ENCODE results near the gene SEPTIN6. TPM values are rescaled to one million over a fixed set of nuclear protein-coding genes. Genes with fewer than 3 reads are reported as not detected.
A peak's percentile ranks its signal among the peaks of the same experiment; 100 is the strongest.

Gene SEPTIN6
- polyA plus RNA-seq, 1 of the 3 experiments (the other 2 are of a cell fraction), result 33.1 TPM

DNA sequence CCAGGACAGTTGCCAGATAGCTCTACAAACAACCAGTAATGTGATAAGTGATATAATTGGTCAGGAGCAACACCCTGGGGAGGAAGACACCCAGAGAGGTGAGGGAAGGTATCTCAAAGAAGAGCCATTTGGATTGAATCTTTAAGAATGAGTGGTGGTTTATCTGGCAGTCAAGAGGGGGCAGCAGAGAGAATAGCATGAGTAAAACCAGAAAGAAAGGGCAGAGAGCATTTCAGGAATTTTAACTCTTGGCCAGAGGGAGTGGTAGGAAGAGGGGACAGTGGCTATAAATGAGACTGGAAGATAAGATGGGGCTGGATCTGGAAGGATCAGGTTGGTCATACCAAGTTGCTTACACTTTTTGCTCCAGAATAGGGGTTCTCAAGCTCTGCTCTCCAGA is 5.9 kb upstream of the SEPTIN6 start:
- no peak overlapping the region for H2AFZ ChIP-seq (ENCODE audit: low read depth)
- no peak overlapping the region for H3K9ac ChIP-seq
- POLR2A ChIA-PET, result no interaction called here
- H3K36me3 ChIP-seq (replicated peaks in 1 of 2; ENCODE audit: control insufficient read depth in 1 of 2, insufficient read depth in 2 of 2, low read length in 1 of 2), result no peaks in the 10 kb centered on the region
- no peak overlapping the region for H3K27ac ChIP-seq (ENCODE audit: low read depth in 2 of 2, low read length in 1 of 2)
- CTCF ChIA-PET, result interaction anchor here (0.9 to 2.5 kb wide), 10 partner anchors 8 to 125 kb away, joined by 3 to 5 read pairs (median 4); no protein-coding TSS in a partner anchor
- H3K4me1 ChIP-seq (ENCODE audit: control insufficient read depth in 1 of 2, insufficient read depth in 2 of 2, low read depth in 1 of 2, low read length in 1 of 2), result peaks cover 0 to under 1% of the 10 kb centered on the region in 2 experiments; a peak in 1 of 4 replicates
- no peak overlapping the region for H3K4me2 ChIP-seq
- peaks cover 37% of the 10 kb centered on the region for H3K27me3 ChIP-seq (ENCODE audit: insufficient read depth)
- peak; percentile 63 for DNase-seq
- H4K20me1 ChIP-seq (ENCODE audit: insufficient read depth), result no peaks in the 10 kb centered on the region
- no peak for TF ChIP-seq TEAD4 (IDR thresholded peaks at IDR 0.05; ENCODE audit: borderline replicate concordance, insufficient read depth)
- TF ChIP-seq RAD21 (IDR thresholded peaks at IDR 0.05; ENCODE audit: low read length), result peak; percentile 54
- TF ChIP-seq, protein P1, sequence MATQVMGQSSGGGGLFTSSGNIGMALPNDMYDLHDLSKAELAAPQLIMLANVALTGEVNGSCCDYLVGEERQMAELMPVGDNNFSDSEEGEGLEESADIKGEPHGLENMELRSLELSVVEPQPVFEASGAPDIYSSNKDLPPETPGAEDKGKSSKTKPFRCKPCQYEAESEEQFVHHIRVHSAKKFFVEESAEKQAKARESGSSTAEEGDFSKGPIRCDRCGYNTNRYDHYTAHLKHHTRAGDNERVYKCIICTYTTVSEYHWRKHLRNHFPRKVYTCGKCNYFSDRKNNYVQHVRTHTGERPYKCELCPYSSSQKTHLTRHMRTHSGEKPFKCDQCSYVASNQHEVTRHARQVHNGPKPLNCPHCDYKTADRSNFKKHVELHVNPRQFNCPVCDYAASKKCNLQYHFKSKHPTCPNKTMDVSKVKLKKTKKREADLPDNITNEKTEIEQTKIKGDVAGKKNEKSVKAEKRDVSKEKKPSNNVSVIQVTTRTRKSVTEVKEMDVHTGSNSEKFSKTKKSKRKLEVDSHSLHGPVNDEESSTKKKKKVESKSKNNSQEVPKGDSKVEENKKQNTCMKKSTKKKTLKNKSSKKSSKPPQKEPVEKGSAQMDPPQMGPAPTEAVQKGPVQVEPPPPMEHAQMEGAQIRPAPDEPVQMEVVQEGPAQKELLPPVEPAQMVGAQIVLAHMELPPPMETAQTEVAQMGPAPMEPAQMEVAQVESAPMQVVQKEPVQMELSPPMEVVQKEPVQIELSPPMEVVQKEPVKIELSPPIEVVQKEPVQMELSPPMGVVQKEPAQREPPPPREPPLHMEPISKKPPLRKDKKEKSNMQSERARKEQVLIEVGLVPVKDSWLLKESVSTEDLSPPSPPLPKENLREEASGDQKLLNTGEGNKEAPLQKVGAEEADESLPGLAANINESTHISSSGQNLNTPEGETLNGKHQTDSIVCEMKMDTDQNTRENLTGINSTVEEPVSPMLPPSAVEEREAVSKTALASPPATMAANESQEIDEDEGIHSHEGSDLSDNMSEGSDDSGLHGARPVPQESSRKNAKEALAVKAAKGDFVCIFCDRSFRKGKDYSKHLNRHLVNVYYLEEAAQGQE (IDR thresholded peaks at IDR 0.05; ENCODE audit: low read depth, low read length), result no peak
- TF ChIP-seq, protein P2, sequence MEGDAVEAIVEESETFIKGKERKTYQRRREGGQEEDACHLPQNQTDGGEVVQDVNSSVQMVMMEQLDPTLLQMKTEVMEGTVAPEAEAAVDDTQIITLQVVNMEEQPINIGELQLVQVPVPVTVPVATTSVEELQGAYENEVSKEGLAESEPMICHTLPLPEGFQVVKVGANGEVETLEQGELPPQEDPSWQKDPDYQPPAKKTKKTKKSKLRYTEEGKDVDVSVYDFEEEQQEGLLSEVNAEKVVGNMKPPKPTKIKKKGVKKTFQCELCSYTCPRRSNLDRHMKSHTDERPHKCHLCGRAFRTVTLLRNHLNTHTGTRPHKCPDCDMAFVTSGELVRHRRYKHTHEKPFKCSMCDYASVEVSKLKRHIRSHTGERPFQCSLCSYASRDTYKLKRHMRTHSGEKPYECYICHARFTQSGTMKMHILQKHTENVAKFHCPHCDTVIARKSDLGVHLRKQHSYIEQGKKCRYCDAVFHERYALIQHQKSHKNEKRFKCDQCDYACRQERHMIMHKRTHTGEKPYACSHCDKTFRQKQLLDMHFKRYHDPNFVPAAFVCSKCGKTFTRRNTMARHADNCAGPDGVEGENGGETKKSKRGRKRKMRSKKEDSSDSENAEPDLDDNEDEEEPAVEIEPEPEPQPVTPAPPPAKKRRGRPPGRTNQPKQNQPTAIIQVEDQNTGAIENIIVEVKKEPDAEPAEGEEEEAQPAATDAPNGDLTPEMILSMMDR (IDR thresholded peaks at IDR 0.05), result peak; percentile 69
- peak; percentile 36; the same call in 1 of the 2 replicates for TF ChIP-seq SMC3 (IDR thresholded peaks at IDR 0.05; ENCODE audit: low read depth, low read length)
- no peaks in the 10 kb centered on the region for H3K9me2 ChIP-seq
- H3K79me2 ChIP-seq (ENCODE audit: insufficient read depth), result no peaks in the 10 kb centered on the region
- H3K9me3 ChIP-seq, result no peaks in the 10 kb centered on the region
- H3K4me3 ChIP-seq (ENCODE audit: low read depth in 2 of 2, low read length in 1 of 2), result no peak overlapping the region
- H3F3A ChIP-seq (replicated peaks; ENCODE audit: insufficient read depth), result no peaks in the 10 kb centered on the region

DNA sequence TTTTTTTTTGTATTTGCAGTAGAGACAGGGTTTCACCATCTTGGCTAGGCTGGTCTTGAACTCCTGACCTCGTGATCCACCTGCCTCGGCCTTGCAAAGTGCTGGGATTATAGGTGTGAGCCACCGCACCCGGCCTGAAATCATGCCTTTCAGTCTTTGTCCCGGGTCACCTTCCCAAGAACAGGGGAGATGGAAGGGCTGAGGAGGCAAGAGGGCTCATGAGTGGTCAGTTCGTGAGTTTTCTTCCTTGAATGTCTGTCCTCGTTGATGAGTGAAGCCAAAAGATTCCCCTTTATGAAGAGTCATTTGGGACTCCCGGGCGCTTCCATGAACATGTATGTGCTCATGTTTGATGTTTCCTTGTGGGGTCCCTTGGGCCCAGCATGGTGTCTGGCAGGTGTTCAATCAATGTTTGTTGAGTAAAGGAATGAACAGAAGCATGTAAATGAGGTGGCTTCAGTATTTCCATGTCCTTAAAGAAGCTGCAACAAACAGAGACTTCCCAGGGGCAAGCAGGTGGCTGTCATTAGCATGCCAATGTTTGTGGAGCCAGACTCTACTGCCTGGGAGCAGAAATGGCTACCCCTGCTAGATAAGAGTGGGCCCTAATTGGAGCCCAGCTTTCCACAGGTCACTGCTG is 3.4 kb upstream of the SEPTIN6 start:
- H3K4me3 ChIP-seq (ENCODE audit: low read depth in 2 of 2, low read length in 1 of 2), result no peak overlapping the region
- no peaks in the 10 kb centered on the region for H3K9me2 ChIP-seq
- H3K4me1 ChIP-seq (ENCODE audit: control insufficient read depth in 1 of 2, insufficient read depth in 2 of 2, low read depth in 1 of 2, low read length in 1 of 2), result peaks cover 0 to 4% of the 10 kb centered on the region in 2 experiments; a peak in 1 of 4 replicates
- ChIA-PET CTCF (no interaction called here), POLR2A (no interaction called here)
- no peak for DNase-seq
- H2AFZ ChIP-seq (ENCODE audit: low read depth), result no peak overlapping the region
- H3K4me2 ChIP-seq, result no peak overlapping the region
- no peaks in the 10 kb centered on the region for H3K9me3 ChIP-seq
- TF ChIP-seq CHD2 (IDR thresholded peaks at IDR 0.05; ENCODE audit: low read length, partially characterized antibody), result no peak
- no peak for TF ChIP-seq EZH2phosphoT487 (IDR thresholded peaks at IDR 0.05; ENCODE audit: borderline replicate concordance, low read depth)
- TF ChIP-seq, protein P3, sequence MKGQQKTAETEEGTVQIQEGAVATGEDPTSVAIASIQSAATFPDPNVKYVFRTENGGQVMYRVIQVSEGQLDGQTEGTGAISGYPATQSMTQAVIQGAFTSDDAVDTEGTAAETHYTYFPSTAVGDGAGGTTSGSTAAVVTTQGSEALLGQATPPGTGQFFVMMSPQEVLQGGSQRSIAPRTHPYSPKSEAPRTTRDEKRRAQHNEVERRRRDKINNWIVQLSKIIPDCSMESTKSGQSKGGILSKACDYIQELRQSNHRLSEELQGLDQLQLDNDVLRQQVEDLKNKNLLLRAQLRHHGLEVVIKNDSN (IDR thresholded peaks at IDR 0.05; ENCODE audit: borderline replicate concordance, low read depth), result no peak
- no peak for TF ChIP-seq ELF1 (IDR thresholded peaks at IDR 0.05)
- H3K9ac ChIP-seq, result no peak overlapping the region
- H3K79me2 ChIP-seq (ENCODE audit: insufficient read depth), result peaks cover 6% of the 10 kb centered on the region; the same call in 1 of the 2 replicates
- H3F3A ChIP-seq (replicated peaks; ENCODE audit: insufficient read depth), result no peaks in the 10 kb centered on the region
- no peaks in the 10 kb centered on the region for H4K20me1 ChIP-seq (ENCODE audit: insufficient read depth)
- H3K27me3 ChIP-seq (ENCODE audit: insufficient read depth), result peaks cover 39% of the 10 kb centered on the region
- WGBS (ENCODE audit: low lambda C conversion rate), result 31% methylated on average over 9 of the region's 9 CpGs
- no peaks in the 10 kb centered on the region for H3K36me3 ChIP-seq (replicated peaks in 1 of 2; ENCODE audit: control insufficient read depth in 1 of 2, insufficient read depth in 2 of 2, low read length in 1 of 2)
- no peak overlapping the region for H3K27ac ChIP-seq (ENCODE audit: low read depth in 2 of 2, low read length in 1 of 2)

All from SK-N-SH (cell line).